Rectal smooth muscle tissue (tissue), 1 donor: Measurements from ENCODE around the gene ACOX3.

Source experiments
- H3K27ac ChIP-seq: one replicate; pipeline ENCODE4 v1.7.0; 2013; ENCODE audit warnings: low read depth, low read length, inconsistent platforms
- H3K27me3 ChIP-seq: one replicate; pipeline ENCODE4 v1.7.0; 2013; ENCODE audit warnings: low read length; ENCODE audit not compliant: control insufficient read depth, insufficient read depth
- H3K36me3 ChIP-seq: one replicate; pipeline ENCODE4 v1.7.0; 2013; ENCODE audit warnings: low read length; ENCODE audit not compliant: control insufficient read depth, insufficient read depth
- H3K4me1 ChIP-seq: one replicate; pipeline ENCODE4 v1.7.0; 2013; ENCODE audit warnings: low read length; ENCODE audit not compliant: control insufficient read depth, insufficient read depth
- H3K4me3 ChIP-seq: one replicate; pipeline ENCODE4 v1.7.0; 2013; ENCODE audit warnings: low read length
- H3K9ac ChIP-seq: one replicate; pipeline ENCODE4 v1.7.0; 2013; ENCODE audit warnings: low read length

The ACOX3 gene

DNA sequence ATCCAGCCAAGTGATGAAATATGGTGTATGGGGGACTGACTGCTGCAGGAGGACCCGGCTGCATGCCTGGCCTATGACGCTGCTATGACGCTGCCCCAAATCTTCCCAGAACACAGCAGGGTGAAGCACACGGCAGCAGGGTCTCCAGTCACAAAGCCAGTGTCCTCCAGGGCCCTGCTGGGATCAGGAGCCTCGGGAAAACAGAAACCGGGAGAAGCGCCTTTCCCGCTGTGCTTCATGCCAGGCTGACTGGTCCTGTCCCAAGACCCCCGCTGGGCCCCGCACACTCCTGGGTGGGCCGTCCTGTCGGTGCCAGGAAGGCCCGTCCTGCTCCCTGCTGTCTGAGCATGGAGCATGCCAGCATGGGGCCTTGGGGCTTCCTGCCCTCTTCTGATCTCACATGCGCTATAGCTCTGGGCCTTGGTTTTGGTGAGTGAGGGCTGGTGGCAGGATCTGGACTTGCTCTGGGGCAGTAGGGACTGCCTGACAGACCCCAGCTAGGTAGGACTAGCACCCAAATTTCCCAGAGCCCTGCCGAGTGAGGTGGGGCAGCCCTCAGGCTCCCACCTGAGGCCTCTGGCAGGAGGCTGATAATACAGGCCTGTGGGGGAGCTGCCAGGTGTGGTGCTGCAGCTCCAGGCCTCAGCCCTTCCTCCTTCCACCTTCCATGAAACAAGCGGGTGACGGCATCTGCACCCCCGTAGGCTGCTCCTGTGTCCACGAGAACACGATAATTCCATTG is 64.0 kb downstream of the ACOX3 start:
- no peak overlapping the region for H3K9ac ChIP-seq
- H3K27ac ChIP-seq: no peak overlapping the region
- H3K4me3 ChIP-seq: no peak overlapping the region
- H3K36me3 ChIP-seq: peaks cover 12% of the 10 kb centered on the region
- H3K4me1 ChIP-seq: no peaks in the 10 kb centered on the region
- H3K27me3 ChIP-seq: no peaks in the 10 kb centered on the region

DNA sequence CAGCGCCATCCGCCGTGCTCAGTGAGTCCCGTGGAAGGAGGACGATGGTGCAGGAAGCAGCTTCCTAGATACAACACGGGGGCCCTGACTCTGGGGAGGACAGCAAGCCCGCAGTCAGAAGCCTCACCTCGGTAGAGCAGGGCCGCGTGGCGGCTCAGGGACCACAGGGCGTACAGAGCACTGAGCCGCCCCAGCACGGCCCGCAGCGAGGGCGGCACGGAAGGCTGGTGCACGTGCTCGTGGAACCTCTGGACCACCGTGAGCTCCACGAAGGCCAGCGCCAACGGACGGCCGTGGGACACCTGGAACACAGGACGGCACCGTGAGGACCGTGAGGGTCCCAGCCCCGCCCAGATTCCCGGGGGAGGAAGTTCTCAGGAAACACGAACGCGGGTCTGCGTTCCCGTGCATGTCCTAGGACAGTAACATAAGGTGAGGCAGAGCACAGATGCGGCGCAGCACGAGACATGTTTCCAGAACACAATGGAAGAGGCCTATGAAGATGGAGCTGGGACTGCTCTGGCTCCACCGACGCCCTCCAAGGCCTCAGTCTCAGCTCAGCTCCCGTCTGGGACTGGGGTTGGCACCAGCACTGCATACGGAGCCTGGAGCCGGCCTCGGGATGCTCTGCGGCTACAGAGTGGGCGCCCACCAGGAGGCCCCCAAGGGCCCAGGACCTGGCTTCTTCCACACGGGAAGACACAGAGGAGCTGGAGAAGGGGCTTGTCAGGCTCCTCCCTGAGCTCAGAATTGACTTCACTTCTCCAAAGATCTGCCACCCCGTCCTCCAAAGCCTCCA is 65.5 kb downstream of the ACOX3 start:
- H3K36me3 ChIP-seq: peaks cover 12% of the 10 kb centered on the region
- no peak overlapping the region for H3K9ac ChIP-seq
- H3K27ac ChIP-seq: no peak overlapping the region
- no peak overlapping the region for H3K4me3 ChIP-seq
- H3K27me3 ChIP-seq: no peaks in the 10 kb centered on the region
- H3K4me1 ChIP-seq: peaks cover 5% of the 10 kb centered on the region

DNA sequence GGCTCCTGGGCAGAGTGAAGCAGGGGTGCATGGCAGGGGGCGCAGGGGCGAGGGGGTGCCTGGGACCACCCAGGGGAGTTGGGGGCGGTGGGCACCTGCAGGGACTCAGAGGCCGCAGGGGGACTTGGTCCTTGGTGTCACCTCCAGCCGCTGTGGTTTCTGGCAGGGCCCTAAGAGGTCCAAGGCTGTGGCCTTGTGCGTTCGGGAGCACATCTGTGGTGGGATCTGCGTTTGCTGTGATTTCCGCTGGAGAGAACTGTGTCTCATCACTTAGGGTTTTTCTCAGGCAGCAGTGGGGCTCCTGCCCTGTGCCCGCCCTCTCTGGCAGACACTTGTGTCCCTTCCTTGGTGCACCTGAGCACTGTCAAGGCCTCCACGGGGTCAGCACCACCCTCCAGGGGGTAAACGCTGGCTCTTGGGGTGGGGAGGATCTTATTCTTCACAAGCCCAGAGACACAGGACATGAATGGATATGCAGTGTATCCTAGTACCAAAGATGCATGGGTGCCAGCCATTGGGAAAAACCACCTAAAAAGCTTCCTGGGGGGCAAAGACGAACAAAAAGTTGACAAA is 66.5 kb downstream of the ACOX3 start:
- H3K27me3 ChIP-seq: no peaks in the 10 kb centered on the region
- H3K4me1 ChIP-seq: peaks cover 5% of the 10 kb centered on the region
- no peak overlapping the region for H3K4me3 ChIP-seq
- H3K27ac ChIP-seq: no peak overlapping the region
- H3K36me3 ChIP-seq: peaks cover 12% of the 10 kb centered on the region
- H3K9ac ChIP-seq: no peak overlapping the region

DNA sequence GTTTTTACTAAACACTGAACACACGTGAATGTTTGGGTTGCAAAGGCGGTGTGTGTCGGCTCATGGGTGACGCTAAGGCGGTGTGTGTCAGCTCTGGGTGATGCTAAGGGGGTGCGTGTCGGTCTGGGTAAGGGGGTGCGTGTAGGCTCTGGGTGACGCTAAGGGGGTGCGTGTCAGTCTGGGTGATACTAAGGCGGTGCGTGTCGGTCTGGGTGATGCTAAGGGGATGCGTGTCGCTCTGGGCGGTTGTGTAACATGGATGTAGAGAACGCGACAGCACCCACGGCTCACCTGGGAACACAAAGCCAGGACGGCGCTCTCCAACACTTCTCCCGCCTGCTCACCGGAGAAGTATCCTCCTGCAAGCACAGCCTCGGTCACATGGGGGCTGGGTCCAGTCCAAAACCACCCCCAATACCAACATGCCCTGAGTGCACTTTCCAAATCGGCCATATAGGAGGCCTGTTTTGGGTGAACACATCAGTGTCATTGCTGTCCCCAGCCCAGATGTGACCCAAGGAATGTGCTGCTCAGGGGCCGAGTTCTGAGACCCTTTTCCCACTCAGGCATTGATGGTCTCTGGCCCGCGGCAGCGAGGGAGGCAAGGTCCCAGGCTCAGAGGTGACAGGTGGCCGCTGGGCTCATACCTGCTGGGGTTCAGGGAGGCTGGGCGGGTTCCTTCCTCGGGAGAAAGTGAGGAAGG is 67.1 kb downstream of the ACOX3 start:
- no peak overlapping the region for H3K9ac ChIP-seq
- no peak overlapping the region for H3K4me3 ChIP-seq
- peaks cover 5% of the 10 kb centered on the region for H3K4me1 ChIP-seq
- no peak overlapping the region for H3K27ac ChIP-seq
- peaks cover 12% of the 10 kb centered on the region for H3K36me3 ChIP-seq
- no peaks in the 10 kb centered on the region for H3K27me3 ChIP-seq

DNA sequence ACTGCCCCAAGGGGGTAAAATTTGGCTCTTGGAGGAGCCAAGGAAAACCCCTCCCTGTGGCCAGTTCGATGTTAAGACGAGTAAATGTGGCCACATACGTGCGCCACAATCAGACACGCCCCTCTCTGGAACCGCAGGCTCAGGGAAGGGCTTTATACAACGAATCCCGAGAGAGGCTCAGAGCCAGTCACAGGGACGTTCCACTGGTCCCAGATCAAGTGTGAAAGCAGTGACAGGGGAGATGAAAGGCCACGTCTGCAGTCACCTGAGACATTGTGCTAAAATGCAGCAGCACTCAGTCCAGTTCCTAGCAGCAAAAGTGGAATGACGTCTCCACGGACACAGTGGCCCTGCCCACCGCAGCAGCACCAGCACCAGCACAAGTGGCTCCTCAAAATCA is 68.0 kb downstream of the ACOX3 start:
- Histone ChIP-seq H3K27me3 (no peaks in the 10 kb centered on the region), H3K4me1 (peaks cover 5% of the 10 kb centered on the region), H3K36me3 (peaks cover 12% of the 10 kb centered on the region), H3K27ac (no peak overlapping the region), H3K4me3 (no peak overlapping the region), H3K9ac (no peak overlapping the region)

DNA sequence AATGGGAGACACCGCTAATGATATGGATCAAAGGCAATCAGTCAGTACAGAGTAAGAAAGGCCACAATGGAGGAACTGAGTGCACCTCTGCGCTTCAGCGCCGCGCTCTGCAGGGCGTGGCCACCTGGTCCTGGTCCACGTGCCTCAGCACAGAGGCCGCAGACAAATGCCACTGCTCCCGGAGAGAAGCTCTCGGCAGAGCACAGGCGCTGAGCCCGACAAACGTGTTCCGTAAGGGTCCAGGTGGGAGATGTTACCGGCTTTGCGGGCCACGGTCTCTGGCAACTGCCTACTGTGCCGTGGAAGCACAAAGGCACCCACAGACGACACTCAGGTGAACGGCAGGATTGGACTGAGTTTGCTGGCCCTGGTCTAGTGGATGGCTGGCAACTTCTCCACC is 68.9 kb downstream of the ACOX3 start:
- Histone ChIP-seq H3K27me3 (no peaks in the 10 kb centered on the region), H3K36me3 (peaks cover 10% of the 10 kb centered on the region), H3K27ac (peak overlapping the region; percentile 72), H3K4me1 (peaks cover 5% of the 10 kb centered on the region), H3K4me3 (no peak overlapping the region), H3K9ac (no peak overlapping the region)

DNA sequence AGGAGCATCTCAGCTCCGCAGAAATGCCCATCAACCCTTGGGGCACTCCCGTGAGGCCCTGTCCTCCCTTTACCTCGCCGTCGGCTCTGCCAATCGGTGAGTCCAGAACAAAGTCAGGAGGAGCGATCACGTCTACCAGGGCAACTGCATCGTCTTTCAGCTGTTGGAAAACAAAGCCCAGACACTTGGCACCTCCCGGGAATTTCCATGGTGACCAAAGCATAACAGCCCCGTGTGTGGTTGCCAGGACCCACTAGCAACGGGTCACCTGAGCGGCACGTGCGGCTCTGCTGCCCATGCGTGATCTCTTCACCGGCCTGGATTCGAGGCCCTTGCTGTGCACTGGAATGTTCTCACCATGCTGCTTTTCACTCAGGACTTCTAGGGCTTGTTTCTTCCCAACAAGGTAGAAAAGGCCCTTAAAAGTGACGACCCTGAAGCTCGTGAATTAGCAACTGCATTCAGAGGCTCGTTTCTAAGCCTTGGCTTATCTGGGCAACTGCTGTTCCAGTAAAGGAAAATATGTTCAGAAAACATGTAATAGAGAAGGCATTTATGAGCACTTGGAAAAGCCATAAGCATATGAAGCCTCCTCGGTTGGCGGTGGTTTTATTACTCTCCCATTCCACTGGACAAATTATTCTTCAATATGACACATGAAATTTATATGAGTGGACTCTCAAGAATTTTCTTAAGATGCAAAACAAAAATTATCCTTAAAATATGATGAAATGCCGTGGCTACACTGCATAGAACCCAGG is 69.5 kb downstream of the ACOX3 start:
- no peaks in the 10 kb centered on the region for H3K27me3 ChIP-seq
- peaks cover 7% of the 10 kb centered on the region for H3K36me3 ChIP-seq
- H3K4me1 ChIP-seq: peaks cover 5% of the 10 kb centered on the region
- H3K9ac ChIP-seq: no peak overlapping the region
- H3K4me3 ChIP-seq: no peak overlapping the region
- peak overlapping the region; percentile 72 for H3K27ac ChIP-seq

DNA sequence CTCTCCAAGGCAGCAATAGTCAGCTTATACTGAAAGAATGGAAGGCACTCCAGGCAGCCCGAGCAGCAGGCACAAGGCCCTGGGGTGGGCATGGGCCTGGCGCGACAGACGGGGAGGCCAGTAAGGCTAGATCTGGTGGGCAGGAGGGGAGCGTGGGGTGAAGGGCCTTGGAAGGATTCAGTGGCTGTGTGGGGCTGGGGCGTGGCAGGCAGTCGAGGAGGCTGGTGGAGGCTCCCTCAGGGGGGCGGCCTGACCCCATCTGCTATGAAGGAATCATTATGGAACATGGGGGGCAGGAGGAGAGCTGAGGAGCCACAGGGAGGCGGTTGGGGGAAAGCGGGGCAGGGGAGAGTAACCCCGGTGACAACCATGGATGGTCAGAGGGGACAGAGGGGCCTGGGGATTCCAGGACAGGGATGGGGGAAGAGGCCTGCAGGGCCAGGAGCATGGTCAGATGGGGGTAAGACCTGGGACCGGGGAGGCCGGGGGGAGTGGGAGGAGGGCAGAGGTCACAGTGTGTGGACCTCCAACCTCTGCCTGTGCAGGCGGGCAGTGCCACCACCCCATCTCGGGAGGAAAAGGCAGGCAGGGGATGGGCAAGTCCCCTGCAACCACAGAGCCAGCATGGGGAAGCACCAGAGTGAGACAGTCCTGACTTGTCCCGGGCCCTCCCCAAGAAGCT is 70.3 kb downstream of the ACOX3 start:
- H3K27ac ChIP-seq: peak overlapping the region; percentile 72
- no peak overlapping the region for H3K9ac ChIP-seq
- H3K4me1 ChIP-seq: peaks cover 5% of the 10 kb centered on the region
- H3K36me3 ChIP-seq: peaks cover 9% of the 10 kb centered on the region
- H3K27me3 ChIP-seq: no peaks in the 10 kb centered on the region
- H3K4me3 ChIP-seq: no peak overlapping the region

DNA sequence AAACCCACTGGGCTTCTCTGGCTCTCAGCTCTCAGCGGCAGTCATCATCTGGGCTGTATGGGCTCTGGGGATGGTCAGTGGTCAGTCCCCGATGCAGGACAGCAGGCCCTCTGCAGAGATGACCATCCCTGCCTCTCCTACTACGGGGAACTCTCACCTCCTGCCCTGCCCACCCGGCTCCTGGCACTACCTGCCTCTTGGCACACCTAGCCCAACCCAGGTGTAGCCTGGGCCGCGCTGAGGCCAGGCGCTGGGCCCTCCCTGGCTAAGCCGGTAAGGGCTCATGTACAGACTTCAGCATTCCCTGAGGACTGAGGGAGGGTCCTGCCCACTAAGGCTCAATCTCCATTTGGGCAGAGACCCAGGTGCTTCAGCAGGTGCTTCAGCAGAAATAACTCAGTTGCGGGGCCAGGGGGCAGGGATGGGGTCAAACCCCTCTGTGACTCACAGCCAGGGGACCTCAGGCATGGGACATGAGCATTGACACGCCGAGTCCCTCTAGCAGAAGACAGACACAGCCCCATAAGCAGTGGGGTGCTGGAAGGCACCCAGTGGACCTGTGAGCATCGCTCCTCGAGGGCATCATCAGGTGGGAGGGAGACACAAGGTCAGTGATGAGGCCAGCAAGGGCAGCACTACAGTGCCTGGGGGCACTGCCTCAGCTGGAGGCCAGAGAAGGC is 71.0 kb downstream of the ACOX3 start:
- H3K4me3 ChIP-seq: no peak overlapping the region
- peaks cover 5% of the 10 kb centered on the region for H3K4me1 ChIP-seq
- H3K36me3 ChIP-seq: peaks cover 10% of the 10 kb centered on the region
- no peak overlapping the region for H3K9ac ChIP-seq
- no peak overlapping the region for H3K27ac ChIP-seq
- H3K27me3 ChIP-seq: no peaks in the 10 kb centered on the region

DNA sequence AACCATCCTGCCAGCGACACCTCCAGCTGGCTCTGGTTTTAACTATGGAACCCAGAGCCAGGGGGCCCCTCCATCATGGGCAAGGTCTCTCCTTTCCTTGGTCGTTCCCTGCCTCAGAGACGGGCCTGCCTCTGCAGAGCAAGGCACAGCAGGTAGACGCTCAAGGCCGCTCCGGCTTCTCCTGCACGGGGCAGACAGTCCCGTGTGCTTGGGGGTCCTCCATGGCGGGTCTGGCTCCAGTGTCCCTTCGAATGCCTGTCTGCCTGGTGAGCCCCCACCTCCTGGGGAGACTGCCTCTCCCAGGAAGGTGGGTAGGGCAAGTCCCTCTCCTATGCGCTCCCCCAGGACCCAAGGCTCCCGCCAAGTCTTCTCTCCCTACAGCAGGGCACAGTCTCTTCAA is 71.5 kb downstream of the ACOX3 start:
- H3K27ac ChIP-seq: no peak overlapping the region
- no peaks in the 10 kb centered on the region for H3K27me3 ChIP-seq
- H3K9ac ChIP-seq: no peak overlapping the region
- H3K4me1 ChIP-seq: peaks cover 5% of the 10 kb centered on the region
- H3K4me3 ChIP-seq: no peak overlapping the region
- H3K36me3 ChIP-seq: peaks cover 11% of the 10 kb centered on the region

DNA sequence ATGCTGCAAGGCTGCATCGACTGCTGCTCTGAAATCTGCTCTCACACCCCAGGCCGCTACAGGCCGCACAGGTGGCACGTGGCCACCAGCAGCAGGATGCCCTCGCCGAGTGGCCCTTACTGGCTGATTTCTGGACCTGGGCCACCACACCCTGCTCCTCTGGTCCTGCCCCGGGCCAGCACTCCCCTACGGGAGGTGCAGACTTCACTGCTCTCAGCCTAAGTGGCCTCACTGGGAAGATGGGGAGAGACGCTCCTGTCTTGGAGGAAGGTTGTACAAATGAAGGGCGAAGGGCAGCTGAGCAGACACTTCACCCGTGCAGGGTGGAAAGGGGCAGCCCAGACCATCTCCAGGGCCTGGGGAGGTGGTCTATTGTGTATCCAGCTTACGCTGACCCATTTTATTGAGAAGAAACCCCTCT is 72.5 kb downstream of the ACOX3 start:
- no peak overlapping the region for H3K4me3 ChIP-seq
- peaks cover 8% of the 10 kb centered on the region for H3K36me3 ChIP-seq

More for the DNA sequence above, 72.5 kb downstream of the ACOX3 start:
- no peaks in the 10 kb centered on the region for H3K27me3 ChIP-seq
- H3K4me1 ChIP-seq: peaks cover 6% of the 10 kb centered on the region
- no peak overlapping the region for H3K27ac ChIP-seq
- H3K9ac ChIP-seq: no peak overlapping the region
